ENCODE results near the gene ADAMTS19. TPM values are rescaled to one million over a fixed set of nuclear protein-coding genes. Genes with fewer than 3 reads are reported as not detected.

Gene ADAMTS19
- total RNA-seq, 1 donor from 2014 or later, result not detected

- intact Hi-C loops (cut with DNase I), result no loop called here
- Histone ChIP-seq H3K4me3 (no peak overlapping the region), H3K27ac (no peak overlapping the region), H3K36me3 (no peaks in the 10 kb centered on the region), H3K27me3 (ENCODE audit: low read depth) (no peaks in the 10 kb centered on the region), H3K9me3 (no peaks in the 10 kb centered on the region), H3K4me1 (no peaks in the 10 kb centered on the region)
- peak; percentile 73 to 80 for ATAC-seq
- peak; percentile 73 for TF ChIP-seq CTCF (IDR thresholded peaks at IDR 0.05)
- DNase-seq, result no peak
These were observed 311.1 kb downstream of the ADAMTS19 start for GRCh38 chr5:129771058-129771838.

GRCh38 chr5:129773376-129773775 lies 313.3 kb downstream of the ADAMTS19 start:
- intact Hi-C loops (cut with DNase I), result no loop called here

GRCh38 chr5:129781594-129781993 lies 321.5 kb downstream of the ADAMTS19 start:
- Histone ChIP-seq H3K27me3 (ENCODE audit: low read depth) (no peaks in the 10 kb centered on the region), H3K36me3 (no peaks in the 10 kb centered on the region), H3K27ac (no peak overlapping the region), H3K9me3 (no peaks in the 10 kb centered on the region), H3K4me3 (no peak overlapping the region), H3K4me1 (no peaks in the 10 kb centered on the region)
- intact Hi-C loops (cut with DNase I), result no loop called here
- TF ChIP-seq CTCF (IDR thresholded peaks at IDR 0.05), result no peak
- ATAC-seq (no peak), DNase-seq (no peak)

More at GRCh38 chr5:129773376-129773775, 313.3 kb downstream of the ADAMTS19 start:
- no peak for ATAC-seq
- Histone ChIP-seq H3K4me3 (no peak overlapping the region), H3K27ac (no peak overlapping the region), H3K27me3 (ENCODE audit: low read depth) (no peaks in the 10 kb centered on the region), H3K36me3 (no peaks in the 10 kb centered on the region), H3K9me3 (no peaks in the 10 kb centered on the region), H3K4me1 (no peaks in the 10 kb centered on the region)
- DNase-seq, result no peak
- no peak for TF ChIP-seq CTCF (IDR thresholded peaks at IDR 0.05)

Measured in lower lobe of right lung (tissue), 2 donors.